Amygdala (tissue), 56 donors: Measurements from ENCODE around the gene CSN3.

Source experiments
- DNase-seq, 56 donors: peaks; one replicate each; lab custom pipeline; 2025; lab: John Stamatoyannopoulos, UW

The CSN3 gene

GRCh38 chr4:70288651-70289050 lies 46.3 kb downstream of the CSN3 start:
- DNase-seq, result no peak

DNA sequence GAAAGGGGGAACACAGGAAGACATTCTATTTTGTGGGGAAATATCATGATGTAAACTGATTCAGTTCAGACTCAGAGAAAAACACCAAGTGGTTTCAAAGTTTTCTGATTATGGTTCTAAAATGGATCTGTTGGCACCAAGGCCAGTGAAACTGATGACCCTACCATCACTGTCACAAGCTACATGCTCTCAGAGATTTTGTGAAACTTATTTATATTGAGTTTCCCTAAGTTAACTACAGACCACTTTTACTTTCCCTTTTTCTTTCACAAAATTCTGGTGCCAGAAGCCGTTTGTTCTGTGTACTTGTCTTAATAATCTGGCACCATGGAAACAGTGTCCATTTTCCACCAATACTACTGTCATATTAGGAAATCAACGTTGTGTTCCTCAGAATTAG lies 48.9 kb downstream of the CSN3 start:
- DNase-seq, result no peak

DNA sequence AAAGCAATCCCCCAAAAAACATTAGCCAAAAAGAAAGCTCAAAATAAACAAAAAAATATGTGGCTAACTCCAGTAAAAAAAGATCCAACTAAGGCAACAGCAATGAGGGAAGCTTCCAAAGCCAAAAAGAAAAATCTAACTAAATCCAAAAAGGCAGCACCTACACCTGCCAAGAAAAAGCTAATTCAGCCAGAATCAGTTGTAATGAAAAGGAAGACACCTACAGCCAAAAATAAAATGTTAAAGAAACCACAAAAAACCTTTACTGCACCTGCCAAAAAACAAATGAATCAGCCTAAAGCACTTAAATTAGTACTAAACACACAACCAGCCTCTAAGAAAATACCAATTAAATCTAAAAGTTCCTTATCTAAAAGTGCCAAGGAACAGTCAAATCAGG lies 55.2 kb downstream of the CSN3 start:
- DNase-seq, result no peak

DNA sequence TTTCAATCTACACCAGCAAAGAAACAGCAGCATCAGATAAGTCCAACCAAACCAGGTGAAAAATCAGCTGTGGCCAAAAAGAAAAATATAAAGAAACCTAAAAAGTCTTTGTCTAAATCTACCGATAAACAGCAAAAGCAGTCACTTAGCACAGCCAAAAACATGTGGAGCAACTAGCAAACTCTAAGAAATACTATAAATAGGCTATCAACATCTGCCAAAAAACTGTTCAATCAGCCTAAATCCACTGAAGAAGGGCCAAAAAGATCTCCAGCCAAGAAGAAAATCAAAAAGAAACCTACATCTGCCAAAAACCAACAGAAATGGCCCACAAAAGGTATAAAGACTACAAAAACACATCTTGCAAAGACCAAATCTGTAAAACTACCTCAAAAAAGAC lies 55.7 kb downstream of the CSN3 start:
- DNase-seq, result no peak

- no peak for DNase-seq
Observed at GRCh38 chr4:70299643-70300042, 57.2 kb downstream of the CSN3 start.

DNA sequence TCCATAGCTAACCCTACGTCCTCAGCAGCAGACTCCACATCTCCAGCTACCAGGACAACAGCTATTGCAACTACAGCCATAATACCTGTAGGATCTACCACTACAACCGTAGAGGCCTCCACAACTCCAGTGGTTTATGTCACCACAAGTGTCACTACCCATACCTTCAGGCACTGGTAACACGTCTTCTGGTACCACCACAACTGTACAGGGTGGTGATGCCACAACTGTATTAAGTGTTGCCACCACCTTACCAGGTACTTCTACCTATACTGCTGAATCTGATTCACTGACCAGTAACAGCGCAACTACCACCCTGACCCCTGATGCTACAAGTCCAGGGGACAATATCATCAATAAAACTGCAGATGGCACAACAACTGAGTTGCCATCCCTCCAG lies 57.8 kb downstream of the CSN3 start:
- DNase-seq, result no peak
